ENCODE measurements around the gene MPP4.

Gene MPP4

GRCh38 chr2:201654616-201655384, 43.6 kb downstream of the MPP4 start:
- Histone ChIP-seq H3K36me3 (ENCODE audit: control insufficient read depth, insufficient read depth, low read length) (no peaks in the 10 kb centered on the region), H3K27ac (ENCODE audit: low read length) (no peak overlapping the region), H3K4me3 (ENCODE audit: low read length) (no peak overlapping the region), H3K4me1 (ENCODE audit: control insufficient read depth, insufficient read depth, low read length) (no peaks in the 10 kb centered on the region), H3K9me3 (ENCODE audit: control insufficient read depth, insufficient read depth, low read length) (no peaks in the 10 kb centered on the region), H3K27me3 (ENCODE audit: control insufficient read depth, insufficient read depth, low read length) (no peaks in the 10 kb centered on the region)
- no CpG with 5 or more reads among the region's 5 CpGs for WGBS (ENCODE audit: insufficient coverage, insufficient read length)
- no peak for DNase-seq (ENCODE audit: low read depth, low spot score)

GRCh38 chr2:201653221-201653620, 45.2 kb downstream of the MPP4 start:
- no peaks in the 10 kb centered on the region for H3K9me3 ChIP-seq (ENCODE audit: control insufficient read depth, insufficient read depth, low read length)
- no peak for DNase-seq (ENCODE audit: low read depth, low spot score)
- H3K36me3 ChIP-seq (ENCODE audit: control insufficient read depth, insufficient read depth, low read length) = no peaks in the 10 kb centered on the region
- no peaks in the 10 kb centered on the region for H3K27me3 ChIP-seq (ENCODE audit: control insufficient read depth, insufficient read depth, low read length)
- WGBS (ENCODE audit: insufficient coverage, insufficient read length) = no CpG with 5 or more reads among the region's 6 CpGs
- no peaks in the 10 kb centered on the region for H3K4me1 ChIP-seq (ENCODE audit: control insufficient read depth, insufficient read depth, low read length)
- no peak overlapping the region for H3K27ac ChIP-seq (ENCODE audit: low read length)
- H3K4me3 ChIP-seq (ENCODE audit: low read length) = no peak overlapping the region

DNA sequence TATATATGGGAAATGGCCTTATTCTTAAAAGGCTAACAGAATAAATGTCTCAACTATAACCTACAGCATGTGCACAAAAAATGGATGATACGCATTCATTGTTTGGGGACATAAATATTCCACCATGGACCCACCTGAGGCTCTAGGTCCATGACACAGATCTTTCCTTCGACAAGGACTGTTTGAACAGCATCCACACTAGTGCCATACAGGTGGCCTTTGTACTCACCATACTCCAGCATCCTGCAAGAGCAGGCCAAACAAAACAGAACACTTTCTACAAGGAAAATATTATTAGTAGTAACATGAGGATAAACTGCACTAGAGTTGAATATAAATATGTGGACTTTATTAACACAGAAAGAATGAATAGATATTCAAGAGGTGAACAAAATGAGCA, 49.0 kb downstream of the MPP4 start:
- no peak for DNase-seq (ENCODE audit: low read depth, low spot score)
- WGBS (ENCODE audit: insufficient coverage, insufficient read length) = no CpG with 5 or more reads among the region's 2 CpGs
- Histone ChIP-seq H3K4me3 (ENCODE audit: low read length) (no peak overlapping the region), H3K9me3 (ENCODE audit: control insufficient read depth, insufficient read depth, low read length) (no peaks in the 10 kb centered on the region), H3K36me3 (ENCODE audit: control insufficient read depth, insufficient read depth, low read length) (no peaks in the 10 kb centered on the region), H3K27me3 (ENCODE audit: control insufficient read depth, insufficient read depth, low read length) (no peaks in the 10 kb centered on the region), H3K4me1 (ENCODE audit: control insufficient read depth, insufficient read depth, low read length) (no peaks in the 10 kb centered on the region), H3K27ac (ENCODE audit: low read length) (no peak overlapping the region)

DNA sequence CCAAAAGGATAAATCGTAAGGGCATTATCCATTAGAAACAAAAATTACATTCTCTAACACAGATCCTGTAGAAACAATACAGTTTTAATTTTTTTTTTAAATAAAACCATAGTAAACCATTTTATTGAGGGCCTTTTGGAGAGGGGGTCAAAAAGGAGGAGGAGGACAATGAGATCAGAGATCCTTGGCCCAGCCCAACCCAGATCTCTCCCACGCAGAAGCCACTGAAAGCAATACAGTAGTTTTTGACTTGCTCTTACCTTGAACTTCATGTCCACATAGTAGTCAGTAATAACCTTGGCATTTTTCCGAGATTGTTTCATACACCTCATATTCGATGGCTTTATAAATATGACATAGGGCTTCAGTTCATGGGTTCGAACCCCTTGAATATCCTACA, 51.0 kb downstream of the MPP4 start:
- Histone ChIP-seq H3K27me3 (ENCODE audit: control insufficient read depth, insufficient read depth, low read length) (no peaks in the 10 kb centered on the region), H3K36me3 (ENCODE audit: control insufficient read depth, insufficient read depth, low read length) (no peaks in the 10 kb centered on the region), H3K4me3 (ENCODE audit: low read length) (no peak overlapping the region), H3K27ac (ENCODE audit: low read length) (no peak overlapping the region), H3K9me3 (ENCODE audit: control insufficient read depth, insufficient read depth, low read length) (no peaks in the 10 kb centered on the region), H3K4me1 (ENCODE audit: control insufficient read depth, insufficient read depth, low read length) (no peaks in the 10 kb centered on the region)
- WGBS (ENCODE audit: insufficient coverage, insufficient read length) = no CpG with 5 or more reads among the region's 5 CpGs
- DNase-seq (ENCODE audit: low read depth, low spot score) = no peak

DNA sequence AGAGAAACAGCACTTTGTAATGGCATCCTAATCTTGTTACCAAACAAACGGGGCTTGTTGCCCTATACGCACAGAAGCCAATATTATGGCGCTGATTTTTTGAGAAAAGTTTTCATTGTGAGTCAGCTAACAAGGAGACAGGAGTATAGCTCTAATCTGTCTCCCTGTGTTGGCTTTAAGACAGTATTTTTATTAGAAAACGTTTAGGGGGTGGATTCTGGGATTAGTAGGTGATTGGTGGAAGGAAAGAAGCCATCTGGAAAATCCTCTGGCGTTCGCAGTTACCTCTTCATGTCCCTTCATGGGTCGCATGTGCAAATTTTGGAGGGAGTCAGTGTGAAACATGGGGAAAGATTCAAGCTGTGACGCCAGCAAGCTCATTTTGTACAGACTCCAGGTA, 54.4 kb downstream of the MPP4 start:
- no peak overlapping the region for H3K4me3 ChIP-seq (ENCODE audit: low read length)
- no peak overlapping the region for H3K27ac ChIP-seq (ENCODE audit: low read length)
- no CpG with 5 or more reads among the region's 8 CpGs for WGBS (ENCODE audit: insufficient coverage, insufficient read length)
- no peaks in the 10 kb centered on the region for H3K9me3 ChIP-seq (ENCODE audit: control insufficient read depth, insufficient read depth, low read length)
- DNase-seq (ENCODE audit: low read depth, low spot score) = no peak
- H3K4me1 ChIP-seq (ENCODE audit: control insufficient read depth, insufficient read depth, low read length) = no peaks in the 10 kb centered on the region
- H3K36me3 ChIP-seq (ENCODE audit: control insufficient read depth, insufficient read depth, low read length) = peaks cover 3% of the 10 kb centered on the region; the same call in 1 of the 2 replicates
- no peaks in the 10 kb centered on the region for H3K27me3 ChIP-seq (ENCODE audit: control insufficient read depth, insufficient read depth, low read length)

GRCh38 chr2:201643216-201643890, 55.1 kb downstream of the MPP4 start, which contains the start of gene TMEM237:
TMEM237 (minus strand) TSS chr2:201643503; CDS start chr2:201643400, 103 bp downstream.
- WGBS (ENCODE audit: insufficient coverage, insufficient read length) = 100% methylated on average over 1 of the region's 41 CpGs
- DNase-seq (ENCODE audit: low read depth, low spot score) = no peak
- H3K9me3 ChIP-seq (ENCODE audit: control insufficient read depth, insufficient read depth, low read length) = no peaks in the 10 kb centered on the region
- H3K4me1 ChIP-seq (ENCODE audit: control insufficient read depth, insufficient read depth, low read length) = no peaks in the 10 kb centered on the region
- peaks cover 3% of the 10 kb centered on the region; the same call in 1 of the 2 replicates for H3K36me3 ChIP-seq (ENCODE audit: control insufficient read depth, insufficient read depth, low read length)
- peak within 1 kb of the TSS; percentile 89 for H3K4me3 ChIP-seq (ENCODE audit: low read length)
- H3K27ac ChIP-seq (ENCODE audit: low read length) = no peak within 1 kb of the TSS
- no peaks in the 10 kb centered on the region for H3K27me3 ChIP-seq (ENCODE audit: control insufficient read depth, insufficient read depth, low read length)

- no CpG with 5 or more reads among the region's 56 CpGs for WGBS (ENCODE audit: insufficient coverage, insufficient read length)
- no peaks in the 10 kb centered on the region for H3K4me1 ChIP-seq (ENCODE audit: control insufficient read depth, insufficient read depth, low read length)
- peak; percentile 48 for DNase-seq (ENCODE audit: low read depth, low spot score)
These were observed 55.7 kb downstream of the MPP4 start for GRCh38 chr2:201642579-201643215.

GRCh38 chr2:201642086-201642578, 56.3 kb downstream of the MPP4 start:
- Histone ChIP-seq H3K4me1 (ENCODE audit: control insufficient read depth, insufficient read depth, low read length) (no peaks in the 10 kb centered on the region), H3K4me3 (ENCODE audit: low read length) (peak overlapping the region; percentile 89; the same call in 1 of the 2 replicates), H3K9me3 (ENCODE audit: control insufficient read depth, insufficient read depth, low read length) (no peaks in the 10 kb centered on the region), H3K27ac (ENCODE audit: low read length) (no peak overlapping the region), H3K27me3 (ENCODE audit: control insufficient read depth, insufficient read depth, low read length) (no peaks in the 10 kb centered on the region), H3K36me3 (ENCODE audit: control insufficient read depth, insufficient read depth, low read length) (peaks cover 3% of the 10 kb centered on the region; the same call in 1 of the 2 replicates)
- no CpG with 5 or more reads among the region's 16 CpGs for WGBS (ENCODE audit: insufficient coverage, insufficient read length)
- no peak for DNase-seq (ENCODE audit: low read depth, low spot score)

More at GRCh38 chr2:201642579-201643215, 55.7 kb downstream of the MPP4 start:
- peaks cover 3% of the 10 kb centered on the region; the same call in 1 of the 2 replicates for H3K36me3 ChIP-seq (ENCODE audit: control insufficient read depth, insufficient read depth, low read length)
- peak overlapping the region; percentile 89 for H3K4me3 ChIP-seq (ENCODE audit: low read length)
- H3K27me3 ChIP-seq (ENCODE audit: control insufficient read depth, insufficient read depth, low read length) = no peaks in the 10 kb centered on the region
- no peak overlapping the region for H3K27ac ChIP-seq (ENCODE audit: low read length)
- H3K9me3 ChIP-seq (ENCODE audit: control insufficient read depth, insufficient read depth, low read length) = no peaks in the 10 kb centered on the region

GRCh38 chr2:201639205-201639604, 59.2 kb downstream of the MPP4 start:
- no peaks in the 10 kb centered on the region for H3K27me3 ChIP-seq (ENCODE audit: control insufficient read depth, insufficient read depth, low read length)
- no peaks in the 10 kb centered on the region for H3K9me3 ChIP-seq (ENCODE audit: control insufficient read depth, insufficient read depth, low read length)
- WGBS (ENCODE audit: insufficient coverage, insufficient read length) = no CpG with 5 or more reads among the region's 3 CpGs
- peaks cover 8% of the 10 kb centered on the region; the same call in 1 of the 2 replicates for H3K36me3 ChIP-seq (ENCODE audit: control insufficient read depth, insufficient read depth, low read length)
- H3K4me3 ChIP-seq (ENCODE audit: low read length) = no peak overlapping the region
- no peaks in the 10 kb centered on the region for H3K4me1 ChIP-seq (ENCODE audit: control insufficient read depth, insufficient read depth, low read length)
- no peak for DNase-seq (ENCODE audit: low read depth, low spot score)
- H3K27ac ChIP-seq (ENCODE audit: low read length) = no peak overlapping the region

DNA sequence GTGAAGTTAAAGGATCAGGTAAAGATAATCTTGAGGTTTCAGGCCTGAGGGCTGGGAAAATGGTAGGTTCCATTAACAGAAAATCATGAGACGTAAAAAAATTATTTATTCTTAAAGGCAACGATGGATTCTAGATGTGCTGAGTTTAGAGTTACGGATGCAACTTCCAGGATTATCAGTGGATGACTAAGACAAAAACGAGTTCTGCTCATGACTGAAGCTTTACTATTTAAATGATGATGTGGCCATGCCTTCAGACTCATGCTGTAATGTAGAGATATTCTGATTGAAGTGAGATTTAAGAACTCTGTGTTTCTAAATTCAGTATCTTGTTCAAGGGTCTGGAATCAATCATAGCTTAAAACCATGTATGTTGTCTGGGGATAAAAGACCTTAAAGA, 60.1 kb downstream of the MPP4 start:
- no peak overlapping the region for H3K4me3 ChIP-seq (ENCODE audit: low read length)
- peaks cover 12% of the 10 kb centered on the region; the same call in 1 of the 2 replicates for H3K36me3 ChIP-seq (ENCODE audit: control insufficient read depth, insufficient read depth, low read length)
- H3K27ac ChIP-seq (ENCODE audit: low read length) = no peak overlapping the region
- H3K4me1 ChIP-seq (ENCODE audit: control insufficient read depth, insufficient read depth, low read length) = no peaks in the 10 kb centered on the region
- no CpG with 5 or more reads among the region's 4 CpGs for WGBS (ENCODE audit: insufficient coverage, insufficient read length)
- DNase-seq (ENCODE audit: low read depth, low spot score) = no peak
- H3K27me3 ChIP-seq (ENCODE audit: control insufficient read depth, insufficient read depth, low read length) = no peaks in the 10 kb centered on the region
- H3K9me3 ChIP-seq (ENCODE audit: control insufficient read depth, insufficient read depth, low read length) = no peaks in the 10 kb centered on the region
